Measurements from ENCODE around the gene C9. TPM values are rescaled to one million over a fixed set of nuclear protein-coding genes. Genes with fewer than 3 reads are reported as not detected.
"Not testable (repeated sequence)": the region's sequence is repeated elsewhere in the genome, so short reads cannot be mapped to it uniquely, and the experiment has no call there.

The C9 gene
- total RNA-seq, 3 donors from 2014 or later (not counting 1 experiment from before 2014, with no cell fraction given) = 0.52 TPM; not detected in 2

DNA sequence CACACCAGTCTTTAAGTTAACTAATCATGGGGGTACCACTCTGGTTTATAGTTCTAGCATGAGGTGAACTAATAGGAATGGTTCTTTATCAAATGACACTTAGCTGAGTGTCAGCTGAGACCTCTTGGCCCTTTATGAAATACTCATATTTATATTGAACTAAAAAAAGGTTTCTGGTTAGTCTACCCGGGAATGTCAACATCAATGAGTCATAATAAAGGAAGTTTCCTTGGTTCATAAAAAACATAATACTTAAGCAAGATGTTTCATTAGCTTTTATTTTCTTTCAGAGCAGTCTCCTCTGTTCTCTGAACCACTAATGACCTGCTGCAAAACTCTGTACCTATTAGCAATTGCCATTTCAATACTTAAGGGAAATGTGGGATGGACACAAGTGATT, 46.8 kb upstream of the C9 start:
- no CpG with 5 or more reads among the region's 1 CpG for WGBS (ENCODE audit: insufficient coverage)
- Histone ChIP-seq H3K4me3 (ENCODE audit: low read length) (no peak overlapping the region), H3K27ac (ENCODE audit: low read length) (no peak overlapping the region), H3K36me3 (ENCODE audit: control insufficient read depth, insufficient read depth, low read length) (no peaks in the 10 kb centered on the region), H3K27me3 (ENCODE audit: control insufficient read depth, insufficient read depth, low read length) (no peaks in the 10 kb centered on the region), H3K4me1 (ENCODE audit: control insufficient read depth, insufficient read depth, low read length) (no peaks in the 10 kb centered on the region), H3K9me3 (ENCODE audit: control insufficient read depth, insufficient read depth, low read length) (no peaks in the 10 kb centered on the region)
- Mint-ChIP-seq H3K4me3 (no peak overlapping the region), H3K4me1 (peaks cover 38 to 65% of the 10 kb centered on the region in 2 donors), H3K9me3 (no peaks in the 10 kb centered on the region), H3K27ac (peak overlapping the region in 1 of 2 donors; percentile 39), H3K36me3 (peaks cover 3% of the 10 kb centered on the region), H3K27me3 (ENCODE audit: low read depth in 2 of 2) (no peaks in the 10 kb centered on the region)
- ATAC-seq = no peak
- TF ChIP-seq, protein P1, sequence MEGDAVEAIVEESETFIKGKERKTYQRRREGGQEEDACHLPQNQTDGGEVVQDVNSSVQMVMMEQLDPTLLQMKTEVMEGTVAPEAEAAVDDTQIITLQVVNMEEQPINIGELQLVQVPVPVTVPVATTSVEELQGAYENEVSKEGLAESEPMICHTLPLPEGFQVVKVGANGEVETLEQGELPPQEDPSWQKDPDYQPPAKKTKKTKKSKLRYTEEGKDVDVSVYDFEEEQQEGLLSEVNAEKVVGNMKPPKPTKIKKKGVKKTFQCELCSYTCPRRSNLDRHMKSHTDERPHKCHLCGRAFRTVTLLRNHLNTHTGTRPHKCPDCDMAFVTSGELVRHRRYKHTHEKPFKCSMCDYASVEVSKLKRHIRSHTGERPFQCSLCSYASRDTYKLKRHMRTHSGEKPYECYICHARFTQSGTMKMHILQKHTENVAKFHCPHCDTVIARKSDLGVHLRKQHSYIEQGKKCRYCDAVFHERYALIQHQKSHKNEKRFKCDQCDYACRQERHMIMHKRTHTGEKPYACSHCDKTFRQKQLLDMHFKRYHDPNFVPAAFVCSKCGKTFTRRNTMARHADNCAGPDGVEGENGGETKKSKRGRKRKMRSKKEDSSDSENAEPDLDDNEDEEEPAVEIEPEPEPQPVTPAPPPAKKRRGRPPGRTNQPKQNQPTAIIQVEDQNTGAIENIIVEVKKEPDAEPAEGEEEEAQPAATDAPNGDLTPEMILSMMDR (IDR thresholded peaks at IDR 0.05) = no peak
- no peak for DNase-seq
- intact Hi-C loops (cut with micrococcal nuclease) = no loop called here

DNA sequence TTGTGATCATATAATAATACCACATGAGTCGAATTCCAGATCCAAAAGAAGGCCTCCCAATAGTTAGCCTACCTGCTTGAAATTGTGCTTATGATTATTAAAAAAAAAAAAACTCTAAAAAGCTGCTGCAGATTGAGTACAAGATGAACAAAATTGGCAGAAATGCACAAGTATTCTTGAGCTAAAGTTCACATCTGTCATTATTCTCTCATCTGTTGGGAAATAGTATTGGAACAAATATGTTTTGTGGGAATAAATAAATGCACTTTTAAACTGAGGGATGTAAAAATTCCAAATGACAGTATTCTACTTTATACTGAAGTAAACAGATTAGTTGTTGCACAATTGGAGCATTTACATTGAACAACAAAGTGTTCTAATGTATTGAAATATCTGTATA, 44.7 kb upstream of the C9 start:
- Histone ChIP-seq H3K27ac (ENCODE audit: low read length) (no peak overlapping the region), H3K9me3 (ENCODE audit: control insufficient read depth, insufficient read depth, low read length) (no peaks in the 10 kb centered on the region), H3K4me3 (ENCODE audit: low read length) (no peak overlapping the region), H3K36me3 (ENCODE audit: control insufficient read depth, insufficient read depth, low read length) (no peaks in the 10 kb centered on the region), H3K27me3 (ENCODE audit: control insufficient read depth, insufficient read depth, low read length) (no peaks in the 10 kb centered on the region), H3K4me1 (ENCODE audit: control insufficient read depth, insufficient read depth, low read length) (no peaks in the 10 kb centered on the region)
- WGBS (ENCODE audit: insufficient coverage) = 100% methylated on average over 1 of the region's 1 CpG
- TF ChIP-seq, protein P1 (IDR thresholded peaks at IDR 0.05) = no peak
- no peaks in the 10 kb centered on the region for H3K36me3 Mint-ChIP-seq
- H3K4me3 Mint-ChIP-seq = no peak overlapping the region
- intact Hi-C loops (cut with micrococcal nuclease) = no loop called here
- peaks cover 39 to 57% of the 10 kb centered on the region in 2 donors for H3K4me1 Mint-ChIP-seq
- no peak for ATAC-seq
- H3K27ac Mint-ChIP-seq = no peak overlapping the region
- no peak for DNase-seq
- no peaks in the 10 kb centered on the region for H3K27me3 Mint-ChIP-seq (ENCODE audit: low read depth in 2 of 2)
- H3K9me3 Mint-ChIP-seq = no peaks in the 10 kb centered on the region

DNA sequence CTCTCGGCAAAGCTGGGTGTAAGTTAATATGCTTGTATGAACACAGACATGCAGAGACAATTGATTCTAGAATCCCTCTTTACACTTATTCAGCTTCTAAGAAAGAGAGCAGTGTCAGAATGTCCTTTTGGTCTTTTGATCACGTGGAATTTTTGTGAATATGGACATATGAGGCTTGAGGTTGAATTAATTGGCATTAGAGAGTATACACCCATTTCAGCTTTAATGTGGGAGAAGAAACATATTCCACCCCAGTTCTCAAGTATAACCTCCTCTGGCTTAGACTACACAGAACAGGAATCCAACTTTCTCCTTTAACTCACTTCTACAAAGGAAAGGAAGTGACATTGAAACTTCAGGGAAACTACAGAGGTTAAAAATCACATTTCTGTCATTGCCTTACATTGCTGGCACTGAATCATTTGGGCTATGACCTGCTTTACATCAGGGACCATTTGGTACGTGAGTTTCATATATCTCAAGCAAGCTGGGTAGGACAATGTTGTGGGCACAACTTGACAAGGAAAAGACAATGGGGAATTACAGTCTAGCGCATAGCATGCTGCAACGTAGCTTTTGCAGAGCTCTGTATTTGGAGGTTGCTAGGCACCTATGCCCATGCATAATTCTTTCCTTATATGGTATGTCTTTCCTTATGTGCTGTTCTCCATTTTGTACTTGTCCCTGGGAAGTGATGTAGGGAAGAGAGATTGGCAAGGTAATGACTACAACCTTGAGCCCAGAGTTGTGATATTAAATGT, 41.0 kb upstream of the C9 start:
- Mint-ChIP-seq H3K4me1 (peaks cover 42% of the 10 kb centered on the region in 2 donors), H3K4me3 (no peak overlapping the region), H3K9me3 (no peaks in the 10 kb centered on the region), H3K27ac (no peak overlapping the region), H3K27me3 (ENCODE audit: low read depth in 2 of 2) (no peaks in the 10 kb centered on the region), H3K36me3 (no peaks in the 10 kb centered on the region)
- DNase-seq = no peak
- H3K27ac ChIP-seq (ENCODE audit: low read length) = no peak overlapping the region
- no peaks in the 10 kb centered on the region for H3K36me3 ChIP-seq (ENCODE audit: control insufficient read depth, insufficient read depth, low read length)
- peaks cover 10% of the 10 kb centered on the region for H3K4me1 ChIP-seq (ENCODE audit: control insufficient read depth, insufficient read depth, low read length)
- no peaks in the 10 kb centered on the region for H3K9me3 ChIP-seq (ENCODE audit: control insufficient read depth, insufficient read depth, low read length)
- no peaks in the 10 kb centered on the region for H3K27me3 ChIP-seq (ENCODE audit: control insufficient read depth, insufficient read depth, low read length)
- H3K4me3 ChIP-seq (ENCODE audit: low read length) = no peak overlapping the region
- ATAC-seq = no peak
- TF ChIP-seq, protein P1 (IDR thresholded peaks at IDR 0.05) = no peak
- 60% methylated on average over 4 of the region's 5 CpGs for WGBS (ENCODE audit: insufficient coverage)
- intact Hi-C loops (cut with micrococcal nuclease) = no loop called here

DNA sequence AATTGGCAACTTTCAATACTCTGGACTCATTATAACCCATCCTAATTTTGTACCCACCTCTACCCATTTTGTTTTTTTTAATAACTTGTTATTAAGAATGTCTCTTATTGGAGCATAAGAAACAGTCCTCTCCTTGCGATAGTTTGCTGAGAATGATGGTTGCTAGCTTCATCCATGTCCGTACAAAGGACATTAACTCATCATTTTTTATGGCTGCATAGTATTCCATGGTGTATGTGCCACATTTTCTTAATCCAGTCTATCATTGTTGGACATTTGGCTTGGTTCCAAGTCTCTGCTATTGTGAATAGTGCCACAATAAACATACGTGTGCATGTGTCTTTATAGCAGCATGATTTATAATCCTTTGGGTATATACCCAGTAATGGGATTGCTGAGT, 39.5 kb upstream of the C9 start:
- H3K9me3 Mint-ChIP-seq; H3K36me3 ChIP-seq (ENCODE audit: control insufficient read depth, insufficient read depth, low read length); H3K27me3 ChIP-seq (ENCODE audit: control insufficient read depth, insufficient read depth, low read length); H3K9me3 ChIP-seq (ENCODE audit: control insufficient read depth, insufficient read depth, low read length); H3K36me3 Mint-ChIP-seq; H3K4me3 ChIP-seq (ENCODE audit: low read length); DNase-seq; H3K4me3 Mint-ChIP-seq; intact Hi-C loops (cut with micrococcal nuclease); H3K27me3 Mint-ChIP-seq (ENCODE audit: low read depth in 2 of 2); ATAC-seq; H3K27ac ChIP-seq (ENCODE audit: low read length): not testable (repeated sequence)
- H3K4me1 ChIP-seq (ENCODE audit: control insufficient read depth, insufficient read depth, low read length) = peaks cover 19% of the 10 kb centered on the region
- peak overlapping the region; percentile 96 to 97 for H3K27ac Mint-ChIP-seq
- WGBS (ENCODE audit: insufficient coverage) = 95% methylated on average over 2 of the region's 3 CpGs
- H3K4me1 Mint-ChIP-seq = peaks cover 49 to 52% of the 10 kb centered on the region in 2 donors

DNA sequence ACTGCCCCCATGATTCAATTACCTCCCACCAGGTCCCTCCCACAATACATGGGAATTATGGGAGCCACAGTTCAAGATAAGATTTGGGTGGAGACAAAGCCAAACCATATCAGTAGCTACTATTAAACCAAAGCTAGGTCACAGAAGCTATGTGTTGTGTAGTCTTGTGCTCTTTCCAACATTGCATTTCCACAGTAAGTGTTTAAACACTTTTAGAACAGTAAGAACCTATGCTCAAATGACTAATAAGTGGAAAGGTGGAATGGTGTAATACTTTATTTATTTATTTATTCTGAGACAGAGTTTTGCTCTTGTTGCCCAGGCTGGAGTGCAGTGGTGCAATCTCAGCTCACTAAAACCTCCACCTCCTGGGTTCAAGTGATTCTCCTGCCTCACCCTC, 37.8 kb upstream of the C9 start:
- H3K27ac Mint-ChIP-seq = peak overlapping the region; percentile 96 to 97
- intact Hi-C loops (cut with micrococcal nuclease); ATAC-seq; H3K9me3 ChIP-seq (ENCODE audit: control insufficient read depth, insufficient read depth, low read length); H3K36me3 ChIP-seq (ENCODE audit: control insufficient read depth, insufficient read depth, low read length); H3K27me3 Mint-ChIP-seq (ENCODE audit: low read depth in 2 of 2); DNase-seq; H3K4me3 ChIP-seq (ENCODE audit: low read length); H3K27me3 ChIP-seq (ENCODE audit: control insufficient read depth, insufficient read depth, low read length); H3K4me3 Mint-ChIP-seq; H3K9me3 Mint-ChIP-seq; H3K36me3 Mint-ChIP-seq: not testable (repeated sequence)
- Histone ChIP-seq H3K4me1 (ENCODE audit: control insufficient read depth, insufficient read depth, low read length) (peaks cover 21% of the 10 kb centered on the region), H3K27ac (ENCODE audit: low read length) (peak overlapping the region; percentile 50)
- H3K4me1 Mint-ChIP-seq = peaks cover 61 to 66% of the 10 kb centered on the region in 2 donors
